Right ventricle myocardium inferior (tissue), 1 donor: ENCODE measurements around the gene PPFIA2. TPM values are rescaled to one million over a fixed set of nuclear protein-coding genes. Genes with fewer than 3 reads are reported as not detected.

Experiments
- ATAC-seq: fragments of 200-7000 bp; cut with Tn5 transposase; one replicate; pipeline ENCODE4 v1.9.1; 2020; ENCODE audit warnings: mild to moderate bottlenecking, moderate library complexity
- DNase-seq: peaks from one replicate; pipeline ENCODE4 v3.0.0; 2021; ENCODE audit errors: missing footprints
- intact Hi-C: fragments of 100-400 bp; cut with DNase I; formaldehyde crosslinking; loops from one replicate; pipeline ENCODE4 v1.11.0; 2022
- long read RNA-seq: library from polyadenylated mRNA; unstranded; transcript quantifications from one replicate; pipeline ENCODE4 v2.0.0, GENCODE V29; 2021
- total RNA-seq: library from RNA; stranded (reverse); fragmentation: NEBNext Ultra II Directional; extraction: Animal tissue kit (Norgen Biotek cat#: 25700); gene quantifications from one replicate; pipeline ENCODE4 v1.2.1, GENCODE V29; 2021
- donor health status: DM: no; HTN: yes; CAD: no; lungs with severe emphysema.

PPFIA2 gene
- 0.35 TPM for total RNA-seq
- long read RNA-seq: 0 reads

- intact Hi-C loops: no loop called here
- ATAC-seq (peak; percentile 63), DNase-seq (peak; percentile 60)
Observed at GRCh38 chr12:81759190-81760051, at the start of gene PPFIA2. TSS of gene PPFIA2 (minus strand) at chr12:81759350.

- no peak for DNase-seq
- intact Hi-C loops: no loop called here
- ATAC-seq: no peak
Observed at GRCh38 chr12:81800298-81801148, 41.4 kb upstream of the PPFIA2 start.

DNA sequence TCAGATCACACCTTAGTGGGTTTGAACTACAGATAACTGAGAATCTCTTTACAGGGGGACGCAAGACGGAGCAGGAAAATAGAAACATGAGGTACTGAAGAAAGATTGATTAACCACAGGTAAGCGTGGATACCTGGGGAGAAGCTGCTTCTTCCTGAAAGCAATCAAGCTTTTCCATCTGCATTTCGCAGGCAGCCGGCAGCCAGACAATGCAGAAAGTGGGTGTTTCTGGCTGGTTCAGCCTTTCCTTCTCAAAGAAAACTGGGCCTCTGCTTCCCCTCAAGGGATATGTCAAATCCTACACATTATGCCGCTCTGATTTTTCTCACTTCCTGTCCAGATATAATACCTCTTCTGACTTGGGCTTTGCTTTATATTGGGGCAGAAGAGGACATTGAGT is 39.1 kb upstream of the PPFIA2 start:
- ATAC-seq (no peak), DNase-seq (no peak)
- intact Hi-C loops: no loop called here

GRCh38 chr12:81797100-81797499 is 38.0 kb upstream of the PPFIA2 start:
- DNase-seq (no peak), ATAC-seq (no peak)
- intact Hi-C loops: no loop called here

GRCh38 chr12:81792666-81793065 is 33.5 kb upstream of the PPFIA2 start:
- intact Hi-C loops: no loop called here
- ATAC-seq (no peak), DNase-seq (no peak)

DNA sequence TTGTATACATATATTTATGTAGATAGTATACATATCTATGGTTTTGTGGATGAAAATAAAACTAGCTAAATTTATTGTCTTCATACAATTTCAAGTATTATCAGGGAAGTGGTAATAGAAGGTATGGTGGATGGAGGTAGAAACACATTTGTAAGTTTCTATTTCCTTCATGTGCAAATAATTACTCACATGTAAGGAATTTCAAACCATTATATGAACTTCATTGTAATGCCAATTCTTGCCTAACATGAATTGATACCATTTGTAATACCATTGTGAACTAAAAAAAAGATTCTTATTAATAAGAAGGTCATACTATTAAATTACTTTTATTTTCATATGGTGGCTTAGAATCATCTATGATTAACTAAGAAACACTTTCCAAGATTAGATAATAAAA is 20.1 kb upstream of the PPFIA2 start:
- intact Hi-C loops: no loop called here
- ATAC-seq: no peak
- DNase-seq: no peak

GRCh38 chr12:81778719-81779118 is 19.6 kb upstream of the PPFIA2 start:
- intact Hi-C loops: no loop called here
- ATAC-seq (no peak), DNase-seq (no peak)

DNA sequence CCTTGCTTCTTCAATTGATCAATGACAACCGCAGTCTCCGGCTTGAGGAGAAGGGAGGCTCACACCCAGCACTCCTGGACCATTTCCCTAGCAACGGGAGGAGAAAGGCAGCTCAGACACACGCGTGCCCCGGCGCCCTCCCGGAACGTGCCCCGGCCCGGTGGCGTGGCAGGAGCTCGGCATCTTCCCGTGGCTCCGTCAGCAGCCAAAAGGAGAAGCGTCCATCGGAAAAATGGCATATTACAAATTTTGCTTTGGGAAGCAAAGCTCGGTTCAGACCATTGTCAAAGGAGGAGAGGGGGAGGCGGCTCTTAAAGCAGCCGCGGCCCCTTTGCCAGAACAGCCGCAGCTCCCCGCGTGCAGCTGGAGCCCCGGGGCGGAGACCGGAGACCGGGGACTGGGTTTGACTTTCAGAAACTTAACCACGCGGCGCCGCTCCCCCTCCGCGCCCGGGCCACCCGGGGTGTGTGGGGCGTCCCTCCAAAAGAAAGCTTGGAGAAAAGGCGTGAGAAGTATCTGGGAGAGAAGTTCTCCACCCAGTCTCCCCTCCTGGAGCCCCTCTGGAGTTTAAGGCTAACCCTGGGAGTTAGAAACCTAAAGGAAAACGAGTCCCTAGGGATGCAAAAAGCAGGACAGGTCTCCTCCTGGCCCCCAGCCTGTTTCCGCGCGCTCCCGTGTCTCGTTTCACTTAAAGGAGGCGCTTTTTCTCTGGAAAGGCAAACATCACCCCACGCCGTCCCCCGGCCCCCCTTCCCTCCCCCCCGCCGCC is 545 bp downstream of the PPFIA2 start:
- DNase-seq (peak; percentile 65), ATAC-seq (peak; percentile 44)
- intact Hi-C loops: no loop called here

- no peak for ATAC-seq
- intact Hi-C loops: no loop called here
Observed at GRCh38 chr12:81757731-81758365, 1.3 kb downstream of the PPFIA2 start.

DNA sequence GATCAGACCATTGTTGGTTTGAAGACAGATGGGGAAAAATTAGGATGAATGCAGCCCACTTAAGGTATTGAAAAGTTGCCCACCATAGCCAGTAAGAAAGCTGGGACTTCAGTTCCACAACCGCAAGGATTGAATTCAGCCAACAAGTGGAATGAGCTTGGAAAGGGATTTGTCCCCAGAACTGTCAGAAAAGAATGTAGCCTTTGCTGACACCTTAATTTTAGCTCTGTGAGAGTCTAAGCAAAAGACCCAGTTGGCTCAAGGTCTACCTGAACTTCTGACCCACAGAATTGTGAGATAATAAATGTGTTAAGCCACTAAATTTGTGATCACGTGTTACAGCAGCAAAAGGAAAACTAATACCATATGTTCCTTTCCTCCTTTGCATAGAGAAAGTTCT is 29.4 kb downstream of the PPFIA2 start:
- intact Hi-C loops: no loop called here
- ATAC-seq: peak; percentile 80
- no peak for DNase-seq

More at GRCh38 chr12:81757731-81758365, 1.3 kb downstream of the PPFIA2 start:
- DNase-seq: no peak

- DNase-seq (no peak), ATAC-seq (no peak)
- intact Hi-C loops: no loop called here
Observed at GRCh38 chr12:81727391-81727790, 31.8 kb downstream of the PPFIA2 start.

- no peak for DNase-seq
- intact Hi-C loops: no loop called here
- ATAC-seq: no peak
Observed at GRCh38 chr12:81726634-81727033, 32.5 kb downstream of the PPFIA2 start.

DNA sequence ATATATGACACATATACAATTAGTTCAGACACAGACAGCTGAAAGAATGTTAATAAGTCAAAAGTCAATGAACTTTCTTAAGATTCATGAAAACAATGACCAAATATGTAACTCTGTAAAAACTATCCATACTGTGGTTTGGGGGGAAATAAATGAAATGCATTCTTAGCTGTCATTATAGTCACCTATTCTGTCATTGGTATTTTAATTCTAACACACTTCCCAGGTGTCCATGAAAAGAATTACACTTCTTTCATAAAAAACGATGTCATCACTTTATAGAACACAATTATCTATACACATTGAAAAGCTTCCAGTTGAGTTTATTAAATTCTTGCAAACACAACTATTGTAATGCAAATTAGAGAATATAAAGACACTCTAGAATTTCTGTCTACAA is 35.8 kb downstream of the PPFIA2 start:
- DNase-seq: no peak
- intact Hi-C loops: no loop called here
- ATAC-seq: no peak

- DNase-seq (no peak), ATAC-seq (no peak)
- intact Hi-C loops: no loop called here
Observed at GRCh38 chr12:81722004-81722403, 37.1 kb downstream of the PPFIA2 start.

GRCh38 chr12:81718616-81719015 is 40.5 kb downstream of the PPFIA2 start:
- intact Hi-C loops: no loop called here
- ATAC-seq: no peak
- DNase-seq: no peak

GRCh38 chr12:81712536-81712935 is 46.6 kb downstream of the PPFIA2 start:
- intact Hi-C loops: no loop called here
- DNase-seq: no peak
- no peak for ATAC-seq

DNA sequence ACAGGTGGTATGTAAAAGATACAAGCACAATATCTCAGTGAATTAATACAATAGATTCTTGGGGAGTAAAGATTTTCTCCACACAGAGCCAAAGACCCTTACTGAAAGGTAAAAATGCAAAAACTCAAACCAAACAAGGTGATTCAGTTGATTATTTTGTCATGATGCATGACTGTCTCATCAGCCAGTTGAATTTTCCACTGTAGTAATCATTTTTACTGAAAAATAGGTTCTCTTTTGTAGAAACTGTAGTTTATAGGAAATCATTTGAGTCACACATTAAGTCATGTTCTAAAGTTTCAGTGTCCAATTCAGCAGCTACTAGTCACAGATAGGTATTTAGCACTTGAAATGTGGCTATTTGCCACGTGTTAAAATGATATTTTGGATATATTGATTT is 53.6 kb downstream of the PPFIA2 start:
- intact Hi-C loops: no loop called here

GRCh38 chr12:81699551-81699950 is 59.6 kb downstream of the PPFIA2 start:
- intact Hi-C loops: no loop called here
- no peak for DNase-seq
- no peak for ATAC-seq

More for the DNA sequence above, 53.6 kb downstream of the PPFIA2 start:
- DNase-seq: no peak
- ATAC-seq: no peak

- intact Hi-C loops: no loop called here
- no peak for ATAC-seq
- no peak for DNase-seq
Observed at GRCh38 chr12:81692008-81692407, 67.1 kb downstream of the PPFIA2 start.
